HG03175 (cell line): ENCODE results near the gene GIMAP5.

Experiments used
- ATAC-seq: cut with Tn5 transposase; IDR thresholded peaks from one replicate; pipeline ENCODE4 v1.9.1; 2021; ENCODE audit warnings: mild to moderate bottlenecking, moderate library complexity; ENCODE audit not compliant: unreplicated experiment

Gene GIMAP5

DNA sequence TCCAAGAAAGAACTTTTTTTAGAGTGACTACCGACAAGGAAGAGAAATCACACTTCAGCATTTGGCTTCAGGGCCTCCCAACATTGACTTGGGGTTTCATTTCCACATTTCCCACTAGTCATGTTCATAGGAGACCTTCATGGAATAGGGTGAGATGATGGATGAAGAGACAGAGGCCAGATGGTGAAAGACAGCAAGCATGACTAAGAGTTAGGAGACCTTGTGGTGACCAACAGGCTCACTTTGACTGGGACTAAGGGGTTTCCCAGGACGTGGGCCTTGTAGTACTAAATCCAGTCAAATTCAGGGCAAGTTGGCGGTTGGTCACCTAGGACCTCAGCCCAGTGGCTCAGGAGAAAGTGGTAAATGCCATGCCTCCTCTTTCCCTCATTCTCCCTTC is 3.0 kb upstream of the GIMAP5 start:
- ATAC-seq: no peak

DNA sequence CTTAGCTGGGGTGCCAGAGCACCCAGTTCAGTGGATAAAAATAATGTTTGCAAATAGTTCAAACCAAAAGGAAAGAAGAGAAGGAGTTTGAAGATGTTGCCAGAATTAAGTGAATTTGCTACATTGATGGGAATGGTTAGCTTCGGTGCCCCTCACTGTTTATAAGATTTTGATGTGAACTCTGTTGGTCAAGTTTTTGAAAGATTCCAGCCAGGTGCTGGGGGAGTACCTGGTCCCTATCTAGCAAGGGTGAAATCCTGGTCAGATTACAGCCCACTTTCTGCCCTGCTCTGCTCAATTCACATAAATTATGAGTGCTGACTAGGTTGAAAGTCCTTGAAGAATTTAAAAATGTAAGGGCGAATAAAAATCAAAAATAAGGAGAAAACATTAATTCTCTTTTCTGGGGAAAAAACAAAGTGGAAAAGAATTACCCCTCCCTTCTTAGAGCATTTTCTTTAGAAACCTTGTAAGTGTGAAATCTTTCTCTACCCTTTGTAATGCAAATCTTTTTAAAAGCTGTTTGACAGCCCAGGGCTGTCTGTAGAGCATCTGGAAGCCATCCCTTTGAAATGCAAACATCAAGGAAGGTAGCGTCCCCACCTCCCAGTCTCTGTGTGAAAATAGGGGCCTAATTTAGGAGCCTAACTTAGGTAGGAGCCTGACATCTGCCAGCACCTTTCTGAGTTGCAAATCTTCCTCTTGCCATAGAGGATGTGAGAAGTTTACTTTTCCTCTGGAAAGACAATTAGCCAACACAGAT is 1.4 kb upstream of the GIMAP5 start:
- no peak for ATAC-seq

DNA sequence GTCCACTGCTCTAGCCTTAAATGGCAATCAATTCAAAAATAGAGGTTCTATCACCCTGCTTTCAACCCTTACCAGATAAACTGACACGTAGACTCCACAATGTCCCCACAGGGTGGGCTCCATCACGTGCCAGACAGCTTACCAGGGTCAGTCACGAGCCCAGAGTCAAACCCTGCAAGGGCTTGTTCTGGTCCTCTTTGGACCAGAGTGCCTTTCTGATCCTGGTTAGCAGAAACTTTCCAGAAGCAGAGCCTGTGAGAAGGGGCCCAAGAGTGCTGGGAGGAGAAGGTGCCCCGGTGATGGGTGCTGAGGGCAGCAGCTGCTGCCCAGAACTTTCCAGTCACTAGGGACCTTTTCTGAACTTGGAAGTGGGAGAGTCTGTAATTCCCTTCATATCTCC is 354 bp upstream of the GIMAP5 start:
- ATAC-seq: no peak

DNA sequence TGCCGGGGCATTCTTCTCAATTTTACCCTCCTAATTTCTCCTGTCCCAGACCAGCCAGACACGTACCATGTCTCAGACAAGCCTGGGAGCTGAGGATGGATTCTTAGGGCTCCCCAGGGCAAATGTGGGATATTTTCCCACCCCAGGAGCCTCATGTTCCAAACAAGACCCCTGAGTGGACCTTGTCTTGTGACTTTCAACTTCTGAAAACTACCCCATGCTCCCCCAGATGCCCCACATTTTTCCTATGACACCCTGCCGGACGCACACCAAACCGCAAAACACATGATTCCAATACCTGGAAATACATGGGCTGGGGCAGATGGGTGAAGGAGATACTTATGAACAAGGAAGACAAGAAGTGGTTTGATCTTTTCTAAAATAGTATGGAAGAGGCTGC is 874 bp downstream of the GIMAP5 start:
- no peak for ATAC-seq

DNA sequence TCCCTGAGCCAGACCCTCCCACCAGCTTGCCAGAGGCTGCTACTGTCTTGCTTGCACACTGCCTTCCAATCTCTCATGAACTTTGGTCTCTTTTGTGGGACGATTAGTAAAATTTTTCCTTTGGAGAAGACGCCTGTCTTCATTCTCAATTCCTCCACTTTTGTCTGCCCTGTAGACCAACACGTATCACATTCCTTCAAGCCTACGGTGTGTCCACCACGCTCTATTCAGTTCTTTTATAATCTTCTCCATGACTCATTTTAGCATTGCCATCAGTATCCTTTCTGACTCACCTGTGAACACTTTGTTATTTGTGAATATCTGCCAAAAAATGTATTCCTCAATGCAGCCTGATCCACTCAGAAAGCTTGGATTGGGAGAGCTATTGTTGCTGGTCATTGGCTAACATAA is 1.4 kb downstream of the GIMAP5 start:
- no peak for ATAC-seq

DNA sequence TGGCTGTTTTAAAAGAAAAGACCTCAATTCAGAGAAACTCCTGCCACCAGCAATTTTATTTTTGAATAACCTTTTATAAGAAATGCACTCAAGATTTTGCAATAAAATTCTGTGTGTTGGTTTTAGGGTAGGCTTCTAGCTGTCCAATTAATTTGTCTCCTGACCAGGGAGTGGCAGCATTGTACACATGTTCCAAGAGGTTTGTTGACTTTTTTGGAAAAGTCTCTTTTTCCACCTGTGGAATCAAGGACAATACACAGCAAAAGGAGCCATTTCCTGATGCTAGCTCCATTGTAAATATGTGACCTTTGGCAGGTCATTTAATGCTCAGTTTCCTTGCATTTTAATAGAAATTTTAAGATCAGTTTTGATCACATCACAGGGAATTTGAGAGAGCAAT is 1.8 kb downstream of the GIMAP5 start:
- no peak for ATAC-seq

DNA sequence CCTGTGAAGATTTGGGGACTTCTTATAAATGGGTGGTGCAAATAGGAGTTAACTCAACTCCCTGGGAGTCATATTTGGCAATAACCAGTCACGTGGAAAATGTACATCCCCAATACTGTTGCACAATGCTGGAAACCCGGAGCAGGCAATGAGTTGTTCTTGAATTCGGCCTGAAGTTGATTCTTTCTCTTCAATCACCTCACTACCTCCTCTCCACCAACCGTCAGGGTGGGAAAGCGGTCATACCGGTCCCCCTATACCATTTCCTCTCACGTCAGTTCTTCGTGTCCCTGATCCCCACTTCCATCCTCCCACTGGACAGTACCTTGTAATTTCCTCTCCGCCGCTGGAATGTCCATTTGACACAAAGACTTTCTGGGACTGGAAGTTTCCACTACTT is 2.8 kb downstream of the GIMAP5 start:
- ATAC-seq: no peak

DNA sequence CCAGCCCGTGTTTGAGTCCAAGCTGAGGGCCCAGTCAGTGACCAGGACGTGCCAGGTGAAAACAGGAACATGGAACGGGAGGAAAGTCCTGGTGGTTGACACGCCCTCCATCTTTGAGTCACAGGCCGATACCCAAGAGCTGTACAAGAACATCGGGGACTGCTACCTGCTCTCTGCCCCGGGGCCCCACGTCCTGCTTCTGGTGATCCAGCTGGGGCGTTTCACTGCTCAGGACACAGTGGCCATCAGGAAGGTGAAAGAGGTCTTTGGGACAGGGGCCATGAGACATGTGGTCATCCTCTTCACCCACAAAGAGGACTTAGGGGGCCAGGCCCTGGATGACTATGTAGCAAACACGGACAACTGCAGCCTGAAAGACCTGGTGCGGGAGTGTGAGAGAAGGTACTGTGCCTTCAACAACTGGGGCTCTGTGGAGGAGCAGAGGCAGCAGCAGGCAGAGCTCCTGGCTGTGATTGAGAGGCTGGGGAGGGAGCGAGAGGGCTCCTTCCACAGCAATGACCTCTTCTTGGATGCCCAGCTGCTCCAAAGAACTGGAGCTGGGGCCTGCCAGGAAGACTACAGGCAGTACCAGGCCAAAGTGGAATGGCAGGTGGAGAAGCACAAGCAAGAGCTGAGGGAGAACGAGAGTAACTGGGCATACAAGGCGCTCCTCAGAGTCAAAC is 5.2 kb downstream of the GIMAP5 start:
- no peak for ATAC-seq

DNA sequence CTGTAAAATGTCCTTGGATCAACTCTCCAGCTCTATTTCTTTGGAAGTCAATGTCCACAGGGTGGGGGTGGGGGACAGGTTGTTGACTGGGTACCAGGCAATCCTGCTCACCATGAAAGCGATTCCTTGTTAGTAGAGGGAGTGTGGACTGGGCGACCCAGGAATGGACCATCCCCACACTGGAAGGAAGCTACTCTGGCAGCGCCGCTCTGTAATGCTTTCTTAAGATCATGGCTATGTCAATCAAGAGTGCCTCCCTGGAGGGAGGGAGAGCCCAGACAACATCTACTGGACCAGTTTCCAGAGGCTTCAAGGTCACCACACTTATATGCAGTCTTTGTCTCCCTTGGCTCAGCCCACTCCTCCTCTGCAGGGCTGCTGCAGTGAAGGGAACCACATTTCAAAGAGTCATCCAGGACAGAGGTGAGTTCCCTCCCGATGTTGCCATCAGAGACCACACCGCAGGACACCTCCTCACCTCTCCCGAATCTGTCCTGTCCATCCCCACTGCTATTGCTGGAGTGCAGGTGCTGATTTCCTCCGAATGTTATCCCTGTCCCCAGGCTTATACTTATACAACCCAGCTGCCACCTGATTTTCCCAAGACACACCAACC is 6.9 kb downstream of the GIMAP5 start:
- no peak for ATAC-seq

DNA sequence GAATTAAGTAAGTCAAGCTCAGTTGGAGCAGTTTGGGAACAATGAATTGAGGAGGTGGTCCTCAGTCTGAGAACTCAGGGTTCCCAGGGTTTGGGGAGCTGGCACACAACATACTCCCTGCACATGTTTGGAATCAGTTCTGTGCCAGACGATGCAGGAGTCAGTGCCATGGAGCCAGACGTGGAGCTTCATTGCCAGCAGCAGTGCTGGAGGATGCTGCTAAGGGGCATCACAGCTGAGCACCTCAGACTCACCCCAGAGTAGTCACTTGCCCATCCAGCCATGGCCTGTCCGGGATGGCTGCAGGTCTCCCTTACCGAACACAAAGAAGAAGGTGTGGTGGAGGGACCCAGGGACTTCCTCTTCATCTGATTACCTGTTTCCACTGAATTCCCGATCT is 7.9 kb downstream of the GIMAP5 start:
- no peak for ATAC-seq

DNA sequence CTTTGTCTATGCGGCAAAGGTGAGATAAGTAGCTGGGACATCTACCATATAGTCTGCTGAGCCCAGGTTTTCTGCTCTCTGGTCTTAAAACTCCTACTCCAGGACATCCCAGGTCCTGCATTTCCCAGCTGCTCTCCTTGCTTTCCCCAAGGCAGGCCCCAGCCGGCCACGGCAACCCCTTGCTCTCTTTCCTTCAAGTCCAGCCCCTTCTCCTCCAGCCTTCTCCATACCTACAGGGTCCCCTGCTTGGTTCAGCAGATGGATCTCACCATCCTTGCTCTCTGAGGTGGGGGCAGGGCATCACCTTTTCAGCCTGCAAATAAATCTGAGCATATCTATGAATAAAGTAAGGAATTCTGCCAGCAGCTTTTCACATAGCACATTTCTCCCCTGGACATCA is 8.7 kb downstream of the GIMAP5 start:
- ATAC-seq: no peak

DNA sequence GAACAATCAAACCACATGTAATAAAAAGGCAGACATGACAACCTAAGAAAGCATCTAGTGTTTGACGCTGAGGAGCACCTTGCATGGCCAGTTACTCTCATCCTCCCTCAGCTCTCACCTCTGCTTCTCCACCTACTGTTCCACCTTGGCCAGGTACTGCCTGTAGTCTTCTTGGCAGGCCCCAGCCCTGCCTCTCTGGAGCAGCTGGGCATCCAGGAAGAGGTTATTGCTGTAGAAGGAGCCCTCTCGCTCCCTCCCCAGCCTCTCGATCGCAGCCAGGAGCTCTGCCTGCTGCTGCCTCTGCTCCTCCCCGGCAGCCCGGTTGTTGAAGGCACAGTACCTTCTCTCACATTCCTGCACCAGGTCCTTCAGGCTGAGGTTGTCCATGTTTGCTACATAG is 9.7 kb downstream of the GIMAP5 start:
- no peak for ATAC-seq

DNA sequence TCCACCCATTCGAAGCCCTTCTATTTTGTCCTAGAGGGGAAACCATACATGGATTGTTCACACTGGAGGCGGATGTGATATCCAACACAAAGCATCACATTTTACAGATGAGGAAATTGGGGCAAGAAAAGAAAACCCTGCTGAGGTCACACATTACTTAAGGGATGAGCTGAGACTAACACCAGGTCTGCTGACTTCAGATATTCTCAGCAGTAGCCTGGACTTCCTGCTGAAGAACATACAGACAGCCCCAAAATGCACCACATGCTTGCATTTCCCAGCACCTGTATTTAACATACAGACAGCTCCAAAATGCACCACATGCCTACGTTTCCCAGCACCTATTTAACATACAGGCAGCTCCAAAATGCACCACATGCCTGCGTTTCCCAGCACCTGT is 11.2 kb downstream of the GIMAP5 start:
- no peak for ATAC-seq

DNA sequence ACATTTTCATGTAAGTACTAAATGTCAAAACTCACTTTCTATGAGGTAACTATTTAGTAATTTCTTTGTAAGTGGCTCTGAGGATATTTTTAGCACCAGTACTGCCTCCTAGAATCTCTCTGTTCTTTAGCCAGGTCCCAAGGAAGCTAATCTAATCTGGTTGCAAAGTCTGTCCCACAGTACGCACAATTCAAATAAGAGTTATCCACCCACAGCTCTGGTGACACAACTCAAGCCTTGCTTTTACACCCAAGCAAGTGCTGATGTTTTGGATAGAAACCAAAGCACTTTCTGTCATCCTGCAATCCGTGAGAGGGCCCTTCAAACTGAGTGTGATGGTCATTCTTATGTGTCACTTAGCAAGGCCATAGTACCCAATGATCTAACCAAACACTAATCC is 14.5 kb downstream of the GIMAP5 start:
- ATAC-seq: no peak

DNA sequence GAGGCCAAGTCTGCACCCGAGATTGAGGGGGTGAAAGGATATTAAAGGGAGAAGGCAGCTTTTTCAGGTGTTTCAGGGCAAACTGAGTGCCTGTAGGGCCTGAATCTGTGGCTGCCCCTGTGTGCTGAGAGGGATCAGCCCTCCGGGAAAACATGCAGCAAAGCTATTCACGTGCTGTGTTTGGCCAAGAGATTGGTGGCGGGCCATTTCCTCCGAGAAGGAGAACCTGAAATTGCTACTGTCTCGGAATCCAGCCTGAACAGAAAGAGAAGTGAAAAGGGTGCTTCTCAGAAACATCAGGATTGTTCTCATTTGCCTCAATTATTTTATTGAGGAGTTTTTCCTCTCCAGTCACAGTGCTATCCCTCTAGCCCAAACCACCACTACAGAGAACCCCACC is 16.0 kb downstream of the GIMAP5 start:
- no peak for ATAC-seq

DNA sequence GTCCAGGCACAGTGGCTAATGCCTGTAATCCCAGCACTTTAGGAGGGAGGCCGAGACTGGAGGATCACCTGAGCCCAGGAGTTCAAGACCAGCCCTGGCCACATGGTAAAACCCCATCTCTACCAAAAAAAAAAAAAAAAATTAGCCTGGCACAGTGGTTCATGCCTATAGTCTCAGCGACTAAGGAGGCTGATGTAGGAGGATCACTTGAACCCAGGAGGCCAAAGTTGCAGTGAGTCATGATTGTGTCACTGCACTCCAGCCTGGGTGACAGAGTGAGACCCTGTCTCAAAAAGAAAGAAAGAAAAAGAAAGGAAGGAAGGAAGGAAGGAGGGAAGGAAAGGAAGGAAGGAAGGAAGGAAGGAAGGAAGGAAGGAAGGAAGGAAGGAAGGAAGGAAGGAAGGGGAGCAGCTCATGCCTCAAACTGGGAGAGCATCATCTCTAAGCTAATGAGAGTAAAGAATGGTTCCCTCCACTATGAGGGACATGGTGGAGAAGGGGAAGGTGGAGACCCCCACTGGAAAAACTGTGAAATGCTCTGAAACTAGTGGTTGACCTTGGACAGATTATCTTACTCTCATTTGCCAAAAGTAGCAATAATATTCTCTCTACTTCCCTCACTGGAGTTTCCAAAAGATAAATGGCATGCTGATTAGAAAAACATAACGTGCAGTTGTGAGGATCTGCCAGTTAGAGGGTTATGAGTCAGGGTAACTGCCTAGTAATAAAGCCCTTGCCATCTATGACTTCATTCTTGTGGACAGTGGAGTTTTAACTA is 16.8 kb downstream of the GIMAP5 start:
- ATAC-seq: peak; percentile 37

DNA sequence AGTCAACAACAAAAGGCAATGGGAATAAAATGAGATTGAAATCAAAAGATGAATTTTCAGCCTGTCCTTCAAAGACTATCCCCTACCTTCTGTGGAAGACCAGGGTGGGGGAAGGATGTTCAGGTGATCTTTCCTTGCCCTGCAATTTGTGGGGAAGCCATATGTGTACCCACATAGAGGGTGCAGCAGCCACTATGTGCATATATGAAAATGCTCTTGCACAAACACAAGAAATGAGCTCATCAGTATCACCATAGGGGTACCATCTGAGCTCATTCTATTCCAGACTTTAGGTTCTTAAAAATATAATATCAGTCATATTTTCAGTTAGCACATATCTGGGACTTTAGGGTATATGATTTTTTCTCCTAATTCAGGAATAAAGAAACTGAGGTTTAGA is 17.7 kb downstream of the GIMAP5 start:
- no peak for ATAC-seq

DNA sequence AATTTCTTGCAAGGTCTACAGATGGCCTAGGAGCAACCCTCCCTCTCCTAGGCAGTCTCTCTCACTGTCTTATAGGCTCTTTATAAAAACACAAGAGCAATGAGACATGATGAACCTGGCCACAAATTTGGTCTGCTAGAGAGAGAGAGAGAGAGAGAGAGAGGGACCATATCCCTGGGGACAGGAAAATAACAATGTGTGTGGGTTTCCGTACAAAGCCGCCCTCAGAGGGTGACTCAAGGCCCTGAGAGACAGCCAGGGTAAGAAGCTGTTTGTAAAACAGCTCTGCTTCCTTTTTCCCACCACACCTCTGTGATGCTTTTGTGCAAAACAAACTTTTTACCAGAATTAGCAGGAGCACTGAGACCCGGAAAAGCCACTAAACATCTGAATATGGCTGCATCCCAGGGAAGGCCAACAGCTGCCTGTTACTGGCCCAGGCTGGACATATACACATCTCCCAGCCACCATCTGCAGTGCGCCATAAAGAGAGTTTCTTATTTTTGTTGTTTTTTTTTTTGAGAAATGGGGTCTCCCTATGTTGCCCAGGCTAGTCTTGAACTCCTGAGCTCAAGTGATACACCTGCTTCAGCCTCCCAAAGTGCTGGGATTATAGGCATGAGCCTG is 18.4 kb downstream of the GIMAP5 start:
- ATAC-seq: peak; percentile 63

DNA sequence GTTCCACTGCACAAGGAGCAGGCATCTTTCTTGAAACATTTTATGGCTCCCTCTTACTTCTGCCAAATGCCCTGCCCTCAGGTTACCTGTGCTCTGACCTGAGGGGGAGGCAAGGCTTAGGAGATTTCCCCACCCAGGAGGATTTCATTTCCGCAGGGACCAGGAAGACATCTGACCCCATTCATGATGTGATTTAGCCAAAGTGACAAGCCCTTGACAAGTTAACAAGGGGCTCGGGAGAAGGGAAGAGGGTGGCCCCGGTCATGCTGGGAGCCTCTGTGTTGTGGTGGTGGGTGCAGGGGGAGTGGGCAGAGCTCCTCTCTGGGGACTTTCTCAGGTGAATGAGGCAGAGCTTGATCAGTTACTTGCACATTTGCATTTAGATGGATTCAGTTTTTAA is 18.9 kb downstream of the GIMAP5 start:
- ATAC-seq: no peak

DNA sequence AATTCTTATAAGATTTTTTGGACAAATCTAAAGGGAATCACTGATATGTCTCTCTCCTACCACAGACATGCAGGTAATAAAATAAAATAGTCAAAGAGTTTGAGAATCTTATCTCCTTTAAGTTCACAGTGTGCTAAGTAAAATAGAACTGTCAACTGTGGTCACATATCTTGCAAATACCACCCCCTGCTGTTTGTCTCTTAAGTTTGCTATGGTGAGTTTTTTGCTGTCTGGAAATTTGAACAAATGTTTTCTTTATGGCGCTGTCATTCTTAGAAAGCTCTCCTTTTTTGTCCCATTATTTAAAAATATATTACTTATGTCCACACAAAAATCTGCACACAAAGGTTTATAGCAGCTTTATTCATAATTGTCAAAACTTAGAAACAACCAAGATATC is 19.6 kb downstream of the GIMAP5 start:
- no peak for ATAC-seq

DNA sequence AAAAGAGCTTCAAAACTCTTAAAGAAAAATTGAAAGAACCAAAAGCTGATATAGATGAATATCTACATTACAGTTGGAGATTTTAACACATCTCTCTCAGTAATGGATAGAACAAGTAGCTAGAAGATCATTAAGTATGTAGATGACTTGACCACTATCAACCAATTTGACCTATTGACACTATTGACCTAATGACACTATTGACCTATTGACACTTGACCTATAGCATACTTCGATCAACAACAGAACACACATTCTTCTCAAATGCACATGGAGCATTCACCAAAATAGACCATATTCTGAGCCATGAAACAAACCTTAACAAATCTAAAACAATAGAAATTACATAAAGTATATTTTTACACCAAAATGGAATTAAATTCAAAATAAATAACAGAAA is 22.3 kb downstream of the GIMAP5 start:
- ATAC-seq: no peak
